Activated CD4-positive, alpha-beta T cell treated with anti-CD3 and anti-CD28 coated beads, Interleukin-2, amount 50 U/mL, for 48 hours (primary cell): ENCODE data around the gene TADA2B.

Source experiments
- DNase-seq, 2 experiments: peaks; one replicate each; pipeline ENCODE4 v3.0.0-alpha.2; 2020

The TADA2B gene

DNA sequence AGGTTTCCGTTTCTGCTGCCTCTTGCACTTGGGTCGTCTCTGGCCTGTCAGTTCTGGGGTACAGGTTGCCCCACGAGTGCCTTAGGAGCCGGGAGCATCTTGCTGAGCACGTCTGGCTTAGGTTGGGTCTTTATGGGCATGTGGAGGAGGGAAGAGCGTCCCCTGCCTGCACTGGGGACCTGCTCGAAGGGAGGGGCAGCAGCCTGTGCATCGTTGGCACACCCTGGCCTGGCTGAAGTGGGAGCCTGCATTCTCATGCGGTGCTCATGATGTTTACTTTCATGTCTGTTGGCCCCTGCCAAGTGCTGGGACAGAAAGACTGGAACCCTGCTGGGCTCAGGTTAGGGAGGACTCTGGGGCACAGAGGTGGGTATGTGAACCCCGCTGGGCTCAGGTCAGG lies 23.8 kb upstream of the TADA2B start:
- no peak for DNase-seq

DNA sequence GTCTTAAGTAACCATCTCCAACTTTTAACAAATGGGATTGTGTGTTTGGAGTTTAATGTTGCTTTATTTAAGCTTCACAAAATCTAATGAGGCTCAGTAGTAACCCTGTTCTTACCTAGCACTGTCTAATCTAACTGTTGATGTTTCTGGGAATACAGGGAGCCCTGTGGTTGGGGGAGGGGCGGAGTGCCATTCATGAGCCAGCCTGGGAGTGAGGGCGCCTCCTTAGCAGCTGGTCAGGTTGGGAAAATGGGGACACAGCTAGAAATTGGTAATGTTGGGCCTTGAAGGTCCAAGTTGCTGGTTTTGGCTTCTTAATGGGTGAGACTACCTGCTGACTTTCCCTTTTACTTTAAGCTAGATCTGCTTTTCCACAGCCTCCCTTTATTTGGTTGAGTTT lies 22.9 kb upstream of the TADA2B start:
- no peak for DNase-seq

DNA sequence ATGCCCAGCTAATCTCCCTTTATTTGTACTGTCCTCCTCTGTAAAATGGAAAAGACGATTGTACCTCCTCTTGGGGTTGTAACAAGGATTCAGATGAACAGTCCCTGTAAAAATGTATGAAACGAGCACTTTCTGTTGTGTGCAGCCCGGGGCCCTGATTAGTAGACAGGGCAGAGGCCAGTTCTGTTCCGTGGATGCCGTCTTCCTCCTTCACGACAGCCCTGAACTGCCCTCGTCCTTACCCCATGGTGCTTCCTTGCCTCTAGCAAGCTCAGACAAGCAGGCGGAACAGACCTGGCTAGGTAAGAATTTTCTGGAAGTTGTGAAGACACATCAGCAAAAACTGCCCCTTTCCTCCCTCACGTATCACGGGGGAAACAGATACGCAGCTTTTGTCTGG lies 22.3 kb upstream of the TADA2B start:
- no peak for DNase-seq

GRCh38 chr4:7021355-7021754 lies 21.8 kb upstream of the TADA2B start:
- DNase-seq: no peak

DNA sequence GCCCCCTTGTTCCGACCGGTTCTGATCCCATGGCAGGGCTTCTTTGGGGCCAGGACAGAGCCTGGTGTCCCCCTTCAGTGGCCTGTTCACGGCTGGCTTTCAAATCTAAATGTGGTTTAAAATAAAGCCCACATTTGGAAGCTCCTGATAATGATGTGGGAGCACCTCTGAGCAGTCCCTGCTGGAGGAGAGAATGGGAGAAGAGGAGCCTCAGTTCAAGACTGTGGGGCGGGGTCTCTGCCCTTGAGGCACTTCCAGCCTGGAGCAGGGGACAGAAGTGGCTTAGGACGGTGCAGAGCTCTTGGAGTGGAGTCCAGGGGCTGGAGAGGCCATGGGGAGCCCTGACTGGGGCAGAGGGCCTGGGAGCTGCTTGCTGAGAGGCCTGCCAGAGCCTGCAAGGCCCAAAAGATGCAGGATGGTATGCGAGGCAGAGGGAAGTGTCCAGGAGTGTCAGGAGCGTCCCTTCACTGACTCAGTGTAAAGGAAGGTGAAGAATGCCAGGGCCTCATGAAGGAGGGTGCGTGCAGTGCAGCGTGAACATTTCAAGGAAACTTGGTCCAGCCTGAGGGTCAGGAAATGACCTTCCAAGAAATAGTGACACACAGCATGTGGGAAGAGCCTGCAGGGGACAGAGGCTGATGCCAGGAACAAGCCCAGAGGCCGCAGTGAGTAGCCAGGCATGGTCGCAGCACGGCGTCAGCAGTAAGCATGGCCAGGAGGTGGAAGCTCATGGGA lies 21.1 kb upstream of the TADA2B start:
- no peak for DNase-seq

DNA sequence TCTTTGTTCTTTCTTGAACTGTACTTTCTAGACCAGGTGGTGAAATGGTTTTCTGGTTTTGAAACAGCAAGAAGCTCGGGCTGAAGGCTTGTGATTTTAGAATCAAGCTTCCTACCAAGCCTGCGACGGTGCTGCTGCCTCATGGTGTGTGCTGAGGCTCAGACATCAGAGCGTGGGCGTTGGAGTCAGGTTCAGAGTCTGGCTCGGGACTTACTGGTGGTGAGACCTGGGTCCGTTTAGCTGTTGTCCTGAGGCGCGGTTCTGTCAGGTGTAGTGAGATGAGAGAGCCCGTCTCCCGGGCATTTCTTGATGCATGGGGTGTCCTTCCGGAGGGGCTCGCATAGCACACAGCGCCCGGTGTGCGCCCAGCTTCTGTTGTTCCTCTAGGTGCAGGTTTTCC lies 19.7 kb upstream of the TADA2B start:
- no peak for DNase-seq

- no peak for DNase-seq
Observed at GRCh38 chr4:7023901-7024300, 19.3 kb upstream of the TADA2B start.

DNA sequence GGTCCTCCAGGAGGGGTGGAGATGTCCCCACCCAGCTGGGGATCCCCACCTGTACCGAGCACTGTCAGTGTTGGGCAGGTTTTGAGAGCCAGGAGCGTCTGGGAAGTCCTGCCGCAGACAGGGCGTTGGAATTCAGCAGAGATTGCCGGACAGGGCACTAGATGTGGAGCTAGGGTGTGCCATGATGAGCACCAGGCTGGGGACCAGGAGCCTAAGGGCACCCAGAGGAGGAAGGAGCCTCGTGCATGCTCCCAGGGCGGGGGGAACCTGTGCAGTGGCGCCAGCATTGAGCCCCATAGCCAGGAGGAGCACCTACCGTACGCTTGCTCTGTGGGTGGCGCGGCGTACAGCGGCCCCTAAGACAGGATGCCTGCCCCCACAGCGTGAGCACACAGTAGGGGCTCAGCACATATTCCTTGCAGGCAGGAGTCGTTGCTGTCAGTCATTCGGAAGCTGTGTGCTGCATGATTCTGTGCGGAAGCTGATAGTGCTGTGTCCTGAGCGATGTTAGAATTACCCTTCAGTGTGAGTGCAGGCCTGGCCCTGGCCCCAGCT lies 18.8 kb upstream of the TADA2B start:
- DNase-seq: no peak

DNA sequence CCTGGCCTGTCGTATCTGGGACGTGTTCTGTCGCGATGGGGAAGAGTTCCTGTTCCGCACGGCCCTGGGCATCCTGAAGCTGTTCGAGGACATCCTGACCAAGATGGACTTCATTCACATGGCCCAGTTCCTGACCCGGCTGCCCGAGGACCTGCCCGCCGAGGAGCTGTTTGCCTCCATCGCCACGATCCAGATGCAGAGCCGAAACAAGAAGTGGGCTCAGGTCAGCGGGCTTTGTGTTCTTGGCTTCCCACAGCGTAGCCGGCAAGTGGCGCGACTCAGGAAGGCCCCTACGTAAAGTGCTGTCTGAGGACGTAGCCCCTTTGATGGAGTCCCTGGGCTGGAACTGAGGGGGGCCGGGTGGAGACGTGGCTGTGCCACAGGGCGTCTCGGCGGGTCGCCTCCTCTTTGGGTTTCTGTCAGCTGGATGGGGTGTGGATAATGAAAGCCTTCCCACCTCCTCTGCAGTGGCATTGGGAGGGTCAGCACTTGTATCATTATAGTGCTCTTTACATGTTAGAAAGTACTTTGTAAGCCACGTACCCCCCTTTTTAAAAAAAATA lies 18.1 kb upstream of the TADA2B start:
- DNase-seq: no peak

DNA sequence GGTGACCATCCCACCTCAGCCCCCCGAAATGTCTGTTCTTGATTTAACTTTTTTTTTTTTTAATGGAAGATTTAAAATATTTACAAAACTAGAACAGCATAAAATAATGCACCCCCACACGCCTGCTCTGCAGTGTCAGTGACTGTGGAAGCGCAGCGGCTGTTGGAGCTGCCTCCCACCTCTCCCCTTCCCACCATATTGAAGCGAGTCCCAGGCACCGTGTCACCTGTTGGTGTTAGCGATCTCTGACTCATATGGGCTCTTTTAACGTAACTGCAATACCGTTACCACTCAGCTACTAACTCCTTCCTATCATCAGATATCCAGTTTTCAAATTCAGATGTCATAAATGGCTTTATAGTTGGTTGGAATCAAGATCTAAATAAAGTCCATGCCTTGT lies 17.1 kb upstream of the TADA2B start:
- DNase-seq: no peak

DNA sequence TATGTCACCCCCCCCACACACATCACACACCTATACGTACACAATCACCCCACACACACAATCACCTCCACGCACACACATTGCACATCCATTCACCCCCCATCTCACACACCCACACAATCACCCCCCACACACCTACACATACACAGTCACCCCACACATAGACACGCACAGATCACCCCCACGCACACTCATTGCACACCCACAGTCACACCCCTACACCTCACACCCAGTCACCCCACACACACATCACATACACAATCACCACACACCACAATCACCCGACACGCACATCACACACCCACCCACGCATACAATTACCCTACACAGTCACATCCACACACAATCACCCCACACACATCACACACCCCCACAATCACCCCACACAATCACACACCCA lies 15.9 kb upstream of the TADA2B start:
- no peak for DNase-seq

GRCh38 chr4:7027913-7028312 lies 15.3 kb upstream of the TADA2B start:
- DNase-seq: no peak

DNA sequence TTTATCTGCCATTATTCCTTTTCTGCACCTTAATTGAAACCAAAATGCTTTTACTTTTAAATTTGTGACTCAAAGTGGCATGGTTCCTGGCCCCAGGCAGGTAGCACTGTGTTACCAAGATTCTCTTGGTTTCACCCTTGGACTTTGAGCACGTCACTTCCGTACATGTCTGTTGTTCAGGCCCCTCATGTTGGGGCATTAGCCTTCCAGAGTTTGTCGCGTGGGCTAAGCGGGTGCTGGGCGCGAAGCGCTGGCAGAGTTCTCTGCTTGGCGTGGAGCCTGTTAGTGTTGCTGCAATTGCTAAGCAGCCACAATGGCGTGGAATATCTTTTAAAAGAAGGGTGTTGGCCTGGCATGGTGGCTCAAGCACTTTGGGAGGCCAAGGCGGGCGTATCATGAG lies 14.0 kb upstream of the TADA2B start:
- DNase-seq: no peak

DNA sequence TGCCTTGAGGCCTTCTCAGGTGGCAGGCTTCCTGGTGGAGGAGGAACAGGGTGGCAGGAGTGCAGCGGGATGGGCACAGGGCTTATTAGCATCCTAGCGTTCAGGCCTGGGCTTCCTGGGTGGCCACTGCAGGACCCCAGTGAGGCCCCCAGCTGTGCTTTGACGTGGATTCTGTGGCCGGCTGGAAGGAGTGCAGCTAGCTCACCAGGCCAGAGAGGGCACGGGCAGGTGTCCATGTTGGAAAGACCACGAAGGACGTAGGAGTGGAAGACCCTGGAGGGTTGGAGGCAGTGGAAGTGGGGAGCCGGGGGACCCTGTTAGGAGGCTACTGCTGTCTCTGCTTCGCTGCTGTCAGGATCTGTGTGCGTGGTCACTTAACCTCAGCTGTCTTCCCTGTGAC lies 13.3 kb upstream of the TADA2B start:
- DNase-seq: no peak

- no peak for DNase-seq
Observed at GRCh38 chr4:7030856-7031255, 12.3 kb upstream of the TADA2B start.

DNA sequence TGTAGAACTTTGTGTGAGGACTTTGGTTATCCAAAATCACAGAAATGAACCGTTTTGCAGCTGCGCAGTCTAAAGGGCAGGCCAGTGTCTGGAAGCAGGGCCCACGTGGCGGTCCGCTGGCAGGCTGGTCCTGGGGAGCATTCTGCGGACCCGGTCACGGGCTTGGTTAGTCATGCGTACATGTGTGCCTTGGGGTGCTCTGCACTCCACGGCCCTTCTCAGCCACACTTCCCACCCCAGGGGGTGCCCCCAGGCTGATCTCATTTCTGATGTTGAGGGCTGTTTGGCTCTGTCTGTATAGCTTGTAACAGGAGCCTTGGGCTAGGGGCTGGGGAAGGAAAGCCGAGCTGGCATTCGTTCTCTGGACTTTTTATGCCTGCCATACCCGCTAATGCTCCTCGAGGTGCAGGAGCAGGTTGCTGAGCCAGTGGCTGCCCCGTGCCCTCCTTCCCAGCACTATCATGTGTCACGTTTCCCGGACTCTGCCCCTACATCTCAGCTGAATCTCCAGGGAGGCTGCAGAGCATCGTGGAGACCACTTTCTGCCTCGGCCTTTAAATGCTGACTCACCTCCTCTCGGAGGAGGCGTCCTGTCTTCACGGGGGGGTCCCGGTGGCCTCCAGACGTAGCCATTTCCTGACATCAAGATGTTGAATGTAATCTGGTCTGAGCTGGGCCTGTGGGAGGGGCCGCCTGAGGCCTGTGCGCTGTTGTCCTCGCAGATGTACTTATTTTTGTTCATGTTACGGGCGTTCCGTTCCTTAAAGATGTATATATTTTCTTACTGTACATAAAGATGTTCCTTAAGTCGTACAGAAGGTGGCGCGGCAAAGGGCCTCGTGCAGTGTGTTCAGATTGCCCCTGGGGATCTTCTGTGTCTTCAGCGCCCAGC lies 11.4 kb upstream of the TADA2B start:
- no peak for DNase-seq

DNA sequence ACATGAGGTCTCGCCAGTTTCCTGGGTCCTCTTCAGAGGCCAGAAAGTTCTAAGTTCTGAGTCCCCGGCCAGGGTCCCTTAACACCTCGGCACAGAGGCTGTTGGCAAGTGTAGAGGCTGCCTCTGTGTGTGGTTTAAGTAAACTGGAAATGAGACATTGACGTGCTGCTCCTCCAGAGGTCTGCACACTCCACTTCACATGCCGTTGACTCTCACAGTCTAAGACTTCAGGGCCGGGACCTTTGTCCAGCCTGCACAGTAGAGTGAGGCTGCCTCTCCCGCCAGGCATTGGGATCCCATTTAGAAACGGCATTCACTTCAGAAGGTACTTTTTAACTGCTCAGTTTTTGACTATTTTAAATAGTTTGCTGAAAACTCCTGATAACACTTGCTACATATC lies 10.6 kb upstream of the TADA2B start:
- DNase-seq: no peak

DNA sequence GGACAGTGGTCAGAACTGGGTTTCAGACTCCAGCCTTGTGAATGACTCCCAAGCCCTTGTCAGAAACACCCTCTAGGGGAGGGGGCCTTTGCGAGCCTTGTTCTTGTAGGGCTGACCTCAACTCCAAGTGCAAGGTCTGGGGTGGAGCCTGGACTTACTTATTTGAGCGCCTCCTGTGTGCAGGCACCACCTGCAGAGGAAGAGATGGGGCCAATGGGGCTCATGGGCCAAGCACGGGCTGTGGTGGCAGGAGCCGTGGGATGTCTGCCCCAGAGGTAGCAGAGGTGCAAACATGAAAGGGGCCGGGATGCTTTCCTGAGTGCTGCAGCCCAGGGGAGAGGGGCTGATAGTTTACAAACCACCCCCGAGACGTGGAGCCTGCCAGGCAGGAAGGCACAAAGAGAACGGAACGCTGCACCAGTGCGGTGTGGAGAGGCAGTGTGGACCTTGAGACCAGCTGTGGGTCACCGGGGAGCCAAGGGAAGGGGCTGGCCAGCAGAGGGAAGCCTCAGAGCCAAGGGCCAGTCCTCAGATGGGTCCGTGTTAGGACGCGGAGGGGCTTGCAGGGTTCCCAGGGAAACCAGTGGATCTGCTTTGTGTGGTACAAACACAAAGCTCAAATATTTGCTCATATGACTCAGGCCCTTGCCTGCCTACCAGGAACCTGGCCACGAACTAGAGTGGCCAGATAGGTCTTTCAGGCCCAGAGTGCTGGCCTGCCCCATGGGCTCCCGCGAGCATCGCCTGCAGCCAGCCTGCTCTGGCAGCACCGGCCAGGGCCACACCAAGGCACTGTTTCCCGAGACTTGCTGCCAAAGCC lies 8.7 kb upstream of the TADA2B start:
- no peak for DNase-seq

- DNase-seq: no peak
Observed at GRCh38 chr4:7037425-7037824, 5.7 kb upstream of the TADA2B start.

DNA sequence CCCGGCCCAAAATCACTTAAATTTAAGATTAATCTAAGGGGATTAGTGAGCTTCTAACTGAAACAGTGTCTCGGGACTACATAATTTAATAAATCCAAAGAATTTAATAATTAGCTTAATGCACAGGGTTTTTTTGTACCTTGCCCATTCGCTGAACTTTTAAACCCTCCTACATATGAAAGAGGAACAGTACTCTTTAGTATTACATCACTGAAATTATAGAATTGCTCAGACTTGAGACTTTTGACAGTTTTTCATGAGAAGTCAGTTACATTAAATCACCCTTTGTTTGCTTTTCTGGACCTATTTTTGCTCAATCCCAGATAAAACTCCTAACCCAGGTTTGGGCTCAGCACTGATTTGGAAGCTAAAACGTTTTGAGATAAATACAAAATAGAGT lies 2.4 kb upstream of the TADA2B start:
- DNase-seq: no peak

DNA sequence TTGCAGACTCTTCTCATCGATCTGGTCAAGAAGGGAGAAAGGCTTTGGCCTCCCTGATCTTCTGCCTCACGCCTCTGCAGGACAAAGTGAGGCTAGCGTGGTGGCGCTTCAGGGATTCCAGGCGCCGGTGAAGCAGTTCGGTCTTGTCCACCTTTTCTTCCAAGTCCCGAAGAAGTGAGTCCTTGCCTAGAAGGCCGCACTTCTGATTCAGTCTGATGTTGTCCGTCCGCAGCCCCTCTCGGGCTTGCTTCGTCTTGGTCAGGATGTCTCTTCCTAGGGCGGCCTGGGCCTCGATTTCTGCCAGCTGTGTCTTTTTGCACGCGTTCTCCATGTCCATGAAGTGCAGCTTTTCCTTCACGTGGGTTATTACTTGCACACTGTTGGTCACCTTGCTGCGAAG lies 1.9 kb upstream of the TADA2B start:
- DNase-seq: no peak

GRCh38 chr4:7041801-7042502 lies 1.2 kb upstream of the TADA2B start:
- DNase-seq: no peak
